IPS DF 6.9 (cell line): ENCODE data around the gene INPP5A.

Source experiments
- DNase-seq: peaks from one replicate; pipeline ENCODE4 v3.0.0-alpha.2; 2013; ENCODE audit warnings: low read depth, low spot score
- H3K27ac ChIP-seq: one replicate; pipeline ENCODE4 v1.5.1; 2013; ENCODE audit warnings: low read length, control low read depth
- H3K27me3 ChIP-seq: 2 replicates; pipeline ENCODE4 v1.6.1; 2013; ENCODE audit warnings: mild to moderate bottlenecking, low read length; ENCODE audit not compliant: control insufficient read depth, insufficient read depth
- H3K36me3 ChIP-seq: 2 replicates; pipeline ENCODE4 v1.6.1; 2013; ENCODE audit warnings: low read length; ENCODE audit not compliant: control insufficient read depth, insufficient read depth
- H3K4me1 ChIP-seq: 2 replicates; pipeline ENCODE4 v1.6.1; 2013; ENCODE audit warnings: low read length; ENCODE audit not compliant: control insufficient read depth, insufficient read depth
- H3K4me3 ChIP-seq: 2 replicates; pipeline ENCODE4 v1.5.1; 2013; ENCODE audit warnings: mild to moderate bottlenecking, low read length
- H3K9me3 ChIP-seq: 2 replicates; pipeline ENCODE4 v1.6.1; 2013; ENCODE audit warnings: low read length, inconsistent platforms; ENCODE audit not compliant: control insufficient read depth, insufficient read depth
- WGBS: extraction: QIAGEN DNeasy Blood & Tissue Kit; methylation state at CpG from one replicate; pipeline ENCODE4 v1.1.7; 2013; ENCODE audit warnings: mixed read lengths, missing lambda C conversion rate; ENCODE audit not compliant: insufficient read length, insufficient coverage; 5-methylcytosine and 5-hydroxymethylcytosine counted together

INPP5A gene

DNA sequence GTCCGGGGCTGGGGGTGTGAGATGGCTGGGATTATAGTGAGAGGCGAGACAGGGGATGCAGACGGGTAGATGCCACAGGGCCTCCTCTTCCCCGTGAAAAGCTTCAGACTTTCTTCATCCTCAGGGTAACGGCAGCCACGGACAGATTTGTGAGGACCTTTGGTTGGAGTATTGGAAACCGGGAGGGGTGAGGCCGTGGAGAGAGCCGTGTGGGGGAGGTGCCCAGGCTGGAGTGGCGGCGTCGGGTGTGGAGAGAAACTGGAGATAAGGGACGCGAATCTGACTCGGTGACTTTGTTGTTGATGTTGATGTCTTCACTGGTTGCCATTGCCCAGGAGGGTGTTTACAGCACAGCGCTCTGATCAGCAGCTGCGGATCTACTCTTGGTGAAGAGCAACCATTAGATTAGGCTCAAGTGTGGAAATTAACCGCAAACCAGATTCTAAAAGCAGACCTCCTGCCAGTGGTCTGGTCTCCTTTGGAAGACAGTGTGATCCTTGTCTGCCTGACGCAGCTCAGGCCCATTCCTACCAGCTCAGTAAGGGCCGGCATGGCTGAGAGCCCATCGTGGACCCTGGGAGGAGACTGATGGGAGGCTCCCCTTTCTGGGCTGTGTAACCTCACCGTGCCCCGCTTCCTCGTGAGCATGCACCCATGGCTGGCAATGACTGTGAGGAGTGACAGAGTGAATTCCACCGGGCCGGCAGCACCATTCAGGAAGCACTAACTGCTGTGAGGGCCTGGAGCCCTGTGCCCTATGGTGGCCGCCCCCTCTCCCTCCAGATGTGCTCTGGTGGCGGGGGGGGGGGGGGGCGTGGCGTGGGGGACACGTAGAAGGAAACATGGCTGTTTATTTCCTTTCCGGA, 90.3 kb downstream of the INPP5A start:
- no CpG with 5 or more reads among the region's 32 CpGs for WGBS
- Histone ChIP-seq H3K36me3 (no peaks in the 10 kb centered on the region), H3K4me3 (no peak overlapping the region), H3K4me1 (peaks cover 4% of the 10 kb centered on the region; the same call in 1 of the 2 replicates), H3K27me3 (no peaks in the 10 kb centered on the region), H3K27ac (no peak overlapping the region), H3K9me3 (no peaks in the 10 kb centered on the region)
- DNase-seq = no peak

DNA sequence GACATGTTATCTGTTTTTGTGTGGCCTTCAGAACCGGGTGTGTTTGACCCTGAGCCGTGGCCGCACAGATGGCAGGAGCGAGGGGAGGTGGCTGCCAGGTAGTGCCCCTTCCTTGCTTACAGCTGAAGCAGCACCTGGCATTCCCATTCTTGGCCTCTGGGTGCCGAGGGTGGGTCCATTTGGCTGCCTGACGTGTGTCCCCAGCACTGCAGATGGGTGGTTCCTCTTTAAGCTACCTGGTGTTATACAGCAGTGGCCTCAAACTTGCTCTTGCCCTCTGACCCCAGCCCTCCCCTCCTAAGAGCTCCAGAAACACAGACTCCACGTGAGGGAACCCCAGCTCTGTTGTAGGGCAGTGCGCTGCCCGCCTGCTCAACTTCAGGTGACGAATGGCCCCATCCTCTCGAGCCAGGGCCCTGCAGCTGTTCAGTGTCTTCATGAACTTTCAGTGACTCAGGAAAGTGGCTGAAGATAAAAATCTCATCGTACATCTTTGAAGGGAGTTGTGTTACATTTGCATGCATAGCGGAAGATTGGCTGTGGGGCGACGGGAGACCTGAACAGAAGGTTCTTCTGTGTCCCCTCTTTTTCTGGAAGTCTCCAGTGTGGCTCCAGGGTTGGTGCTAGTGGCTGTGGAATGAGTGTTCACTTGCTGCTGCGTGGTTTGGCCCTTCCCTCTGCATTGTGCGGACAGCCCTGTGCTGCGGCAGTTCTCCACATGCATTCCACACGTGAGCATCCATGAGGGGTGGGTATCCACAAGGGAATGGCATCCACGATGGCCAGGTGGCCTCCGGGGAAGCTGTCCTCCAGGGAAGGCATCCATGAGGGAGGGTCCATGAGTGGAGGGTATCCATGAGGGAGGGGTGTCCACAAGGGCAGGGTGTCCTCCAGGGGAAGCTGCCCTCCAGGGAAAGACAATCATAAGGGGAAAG, 91.6 kb downstream of the INPP5A start:
- no CpG with 5 or more reads among the region's 21 CpGs for WGBS

DNA sequence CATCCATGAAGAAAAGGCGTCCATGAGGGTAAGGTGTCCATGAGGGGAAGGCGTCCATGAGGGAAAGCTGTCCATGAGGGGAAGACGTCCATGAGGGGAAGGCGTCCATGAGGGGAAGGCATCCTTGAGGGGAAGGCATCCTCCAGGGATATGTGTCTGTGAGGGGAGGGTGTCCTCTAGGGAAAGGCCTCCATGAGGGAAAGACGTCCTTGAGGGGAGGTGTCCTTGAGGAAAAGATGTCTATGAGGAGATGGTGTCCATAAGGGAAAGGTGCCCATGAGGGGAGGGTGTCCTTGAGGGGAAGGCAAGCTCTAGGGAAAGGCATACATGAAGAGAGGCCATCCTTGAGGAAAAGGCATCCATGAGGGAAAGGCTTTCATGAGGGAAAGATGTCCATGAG, 92.6 kb downstream of the INPP5A start:
- Histone ChIP-seq H3K27ac (no peak overlapping the region), H3K9me3 (no peaks in the 10 kb centered on the region), H3K27me3 (no peaks in the 10 kb centered on the region), H3K4me3 (no peak overlapping the region), H3K36me3 (no peaks in the 10 kb centered on the region), H3K4me1 (0 out of 2 replicates have a peak, but pooled peaks cover 2% of the 10 kb centered on the region)
- WGBS = no CpG with 5 or more reads among the region's 5 CpGs
- DNase-seq = no peak

More for the DNA sequence above, 91.6 kb downstream of the INPP5A start:
- Histone ChIP-seq H3K36me3 (no peaks in the 10 kb centered on the region), H3K27me3 (no peaks in the 10 kb centered on the region), H3K4me1 (peaks cover 4% of the 10 kb centered on the region; the same call in 1 of the 2 replicates), H3K4me3 (no peak overlapping the region), H3K27ac (no peak overlapping the region), H3K9me3 (no peaks in the 10 kb centered on the region)
- DNase-seq = no peak

DNA sequence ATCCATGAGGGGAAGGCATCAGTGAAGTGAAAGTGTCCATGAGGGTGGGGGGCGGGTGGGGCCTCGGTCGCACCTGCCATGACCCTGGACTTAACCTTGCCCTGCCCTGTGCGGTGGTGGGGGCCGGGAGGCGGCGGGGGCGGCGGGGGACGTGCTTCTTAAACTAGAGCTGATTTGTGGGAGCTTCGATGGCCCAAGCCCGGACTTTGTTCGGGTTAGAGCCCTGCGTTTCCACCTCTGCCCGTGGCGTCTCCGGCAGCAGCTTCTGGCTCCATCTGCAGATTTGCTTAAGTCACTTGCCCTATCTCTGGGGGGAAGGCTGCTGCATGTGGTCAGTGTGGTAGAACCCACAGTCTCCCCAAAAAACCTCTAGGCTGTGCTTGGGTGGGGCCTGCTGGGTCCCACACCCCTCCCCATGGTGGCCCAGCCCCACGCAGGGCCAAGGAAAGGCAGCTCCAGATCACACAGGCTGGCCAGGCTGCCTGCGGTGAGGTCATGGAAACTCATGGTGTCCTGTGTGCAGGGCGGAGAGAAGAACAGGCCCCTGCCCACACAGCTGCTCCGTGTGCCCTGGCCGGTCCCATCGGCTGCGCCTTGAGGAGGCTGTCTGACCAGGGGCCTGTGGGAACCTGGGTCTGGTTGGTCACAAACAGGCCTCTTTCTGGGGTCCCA, 93.2 kb downstream of the INPP5A start:
- H3K36me3 ChIP-seq = no peaks in the 10 kb centered on the region

DNA sequence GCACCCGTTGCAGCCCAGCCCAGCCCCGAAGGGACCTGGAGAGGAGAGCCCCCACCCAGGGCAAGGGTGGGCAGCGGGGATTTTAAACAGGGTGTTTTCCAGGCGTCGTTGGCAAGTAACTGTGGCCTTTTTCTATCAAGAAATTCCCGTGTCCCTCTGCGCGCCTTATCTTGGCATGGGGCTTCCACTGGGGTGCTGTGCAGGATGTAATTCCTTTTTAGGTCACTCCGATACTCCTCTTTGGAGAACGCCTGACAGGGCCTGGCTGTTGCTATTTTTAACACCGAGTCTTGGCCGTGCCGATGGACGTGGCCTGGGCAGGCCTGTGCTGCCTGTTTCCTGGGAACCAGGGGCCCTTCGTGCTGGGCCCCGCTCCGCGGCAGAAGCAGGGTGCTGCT, 93.8 kb downstream of the INPP5A start:
- no peaks in the 10 kb centered on the region for H3K27me3 ChIP-seq
- no peaks in the 10 kb centered on the region for H3K36me3 ChIP-seq
- no peaks in the 10 kb centered on the region for H3K4me1 ChIP-seq
- no peak overlapping the region for H3K4me3 ChIP-seq
- no CpG with 5 or more reads among the region's 18 CpGs for WGBS
- no peaks in the 10 kb centered on the region for H3K9me3 ChIP-seq
- no peak for DNase-seq
- no peak overlapping the region for H3K27ac ChIP-seq

More for the DNA sequence above, 93.2 kb downstream of the INPP5A start:
- no peak overlapping the region for H3K4me3 ChIP-seq
- WGBS = no CpG with 5 or more reads among the region's 24 CpGs
- no peaks in the 10 kb centered on the region for H3K4me1 ChIP-seq
- no peak overlapping the region for H3K27ac ChIP-seq
- no peaks in the 10 kb centered on the region for H3K9me3 ChIP-seq
- DNase-seq = no peak
- H3K27me3 ChIP-seq = no peaks in the 10 kb centered on the region

DNA sequence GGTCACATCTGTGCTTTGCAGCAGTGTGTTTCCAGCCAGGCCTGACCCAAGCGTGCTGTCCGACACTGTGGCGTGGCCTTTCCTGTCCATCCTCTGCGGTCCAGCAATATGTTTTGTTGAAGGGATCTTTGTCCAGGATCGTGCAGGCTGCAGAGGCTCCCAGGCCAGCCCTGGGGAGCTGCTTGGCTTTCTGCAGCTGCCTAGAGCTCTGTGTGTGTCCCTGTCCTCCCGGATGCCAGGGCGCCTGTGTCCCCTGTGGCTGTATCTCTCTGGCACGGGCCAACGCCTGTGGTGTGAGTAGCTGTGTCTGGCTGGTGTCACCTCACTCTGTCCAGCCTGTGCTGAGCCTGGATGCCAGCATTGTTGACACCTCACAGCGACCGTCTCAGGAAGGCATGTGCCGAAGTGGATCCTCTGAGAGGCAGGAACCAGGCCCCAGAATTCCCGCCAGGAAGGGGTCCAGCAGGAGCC, 94.5 kb downstream of the INPP5A start:
- no peak for DNase-seq
- no CpG with 5 or more reads among the region's 13 CpGs for WGBS
- H3K27ac ChIP-seq = no peak overlapping the region

DNA sequence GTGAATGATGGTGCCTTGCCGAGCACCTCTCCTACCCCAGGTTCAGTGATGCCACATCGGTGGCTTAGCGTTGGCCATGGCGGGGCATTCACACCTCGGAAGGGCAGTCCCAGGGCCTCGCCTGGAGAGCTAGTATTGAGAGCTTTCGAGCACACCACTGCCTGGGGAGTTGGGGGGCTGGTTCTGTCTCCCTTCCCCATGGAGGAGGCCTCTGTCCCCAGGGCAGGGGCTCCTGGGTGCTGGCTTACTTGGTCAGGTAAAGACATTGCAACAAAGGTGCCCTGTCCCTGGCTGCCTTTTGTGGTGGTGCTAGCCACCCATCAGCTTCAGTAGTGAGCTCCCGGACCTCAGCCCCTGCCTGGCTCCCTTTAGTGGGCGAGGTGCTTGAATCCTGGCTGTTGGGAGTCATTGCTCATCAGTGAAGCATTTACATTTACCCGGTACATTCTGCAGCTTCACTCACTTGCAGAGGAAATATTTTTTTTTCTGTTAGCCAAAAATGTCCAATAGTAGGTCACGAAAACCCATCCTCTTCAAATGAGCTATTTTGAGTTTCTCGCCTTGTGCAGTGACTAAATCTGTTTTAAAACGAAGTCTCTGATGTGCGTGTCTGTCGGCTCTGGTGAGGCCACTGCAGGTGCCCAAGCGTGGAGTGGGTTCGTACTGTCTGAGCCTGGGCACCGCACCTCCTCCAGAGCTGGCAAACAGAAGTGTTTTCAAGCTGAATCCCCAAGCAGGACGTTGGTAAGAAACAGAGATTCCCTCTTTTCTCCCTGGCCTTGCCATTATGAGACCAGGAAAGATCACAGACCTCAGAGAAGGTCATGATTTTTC, 95.5 kb downstream of the INPP5A start:
- Histone ChIP-seq H3K4me1 (no peaks in the 10 kb centered on the region), H3K36me3 (no peaks in the 10 kb centered on the region), H3K27me3 (no peaks in the 10 kb centered on the region), H3K27ac (no peak overlapping the region), H3K4me3 (no peak overlapping the region), H3K9me3 (no peaks in the 10 kb centered on the region)
- DNase-seq = no peak
- WGBS = no CpG with 5 or more reads among the region's 19 CpGs

More for the DNA sequence above, 94.5 kb downstream of the INPP5A start:
- no peaks in the 10 kb centered on the region for H3K36me3 ChIP-seq
- no peaks in the 10 kb centered on the region for H3K4me1 ChIP-seq
- H3K4me3 ChIP-seq = no peak overlapping the region
- H3K27me3 ChIP-seq = no peaks in the 10 kb centered on the region
- H3K9me3 ChIP-seq = no peaks in the 10 kb centered on the region

DNA sequence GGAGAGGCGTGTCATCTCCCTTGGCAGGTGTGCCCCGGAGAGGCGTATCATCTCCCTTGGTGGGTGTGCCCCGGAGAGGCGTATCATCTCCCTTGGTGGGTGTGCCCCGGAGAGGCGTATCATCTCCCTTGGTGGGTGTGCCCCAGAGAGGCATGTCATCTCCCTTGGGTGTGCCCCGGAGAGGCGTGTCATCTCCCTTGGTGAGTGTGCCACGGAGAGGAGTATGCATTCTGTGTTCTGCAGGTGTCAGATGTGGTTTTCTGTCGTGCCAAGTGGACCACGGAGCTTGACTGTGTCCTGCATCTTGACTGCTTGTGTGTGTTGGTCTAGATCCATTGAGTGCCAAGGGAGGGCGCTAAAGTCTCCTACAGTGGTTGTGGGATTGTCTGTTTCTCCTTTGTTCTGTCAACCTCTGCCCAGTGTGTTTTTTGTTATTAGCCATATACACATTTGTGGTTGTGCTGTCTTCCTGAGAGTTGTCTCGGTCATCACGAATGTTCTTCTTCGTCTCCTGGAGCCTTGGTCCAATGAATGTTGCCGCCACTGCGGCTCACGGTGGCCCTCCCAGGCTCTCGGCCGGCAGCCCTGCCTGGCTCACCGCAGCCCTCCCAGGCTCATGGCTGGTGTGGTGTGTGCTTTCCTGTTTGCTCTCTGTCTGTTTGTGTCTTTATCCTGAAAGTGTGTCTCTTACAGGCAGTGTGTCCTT, 96.8 kb downstream of the INPP5A start:
- H3K4me3 ChIP-seq = no peak overlapping the region
- no peaks in the 10 kb centered on the region for H3K4me1 ChIP-seq
- no peak for DNase-seq
- no peaks in the 10 kb centered on the region for H3K36me3 ChIP-seq
- H3K9me3 ChIP-seq = no peaks in the 10 kb centered on the region
- no peak overlapping the region for H3K27ac ChIP-seq
- WGBS = no CpG with 5 or more reads among the region's 22 CpGs
- no peaks in the 10 kb centered on the region for H3K27me3 ChIP-seq

DNA sequence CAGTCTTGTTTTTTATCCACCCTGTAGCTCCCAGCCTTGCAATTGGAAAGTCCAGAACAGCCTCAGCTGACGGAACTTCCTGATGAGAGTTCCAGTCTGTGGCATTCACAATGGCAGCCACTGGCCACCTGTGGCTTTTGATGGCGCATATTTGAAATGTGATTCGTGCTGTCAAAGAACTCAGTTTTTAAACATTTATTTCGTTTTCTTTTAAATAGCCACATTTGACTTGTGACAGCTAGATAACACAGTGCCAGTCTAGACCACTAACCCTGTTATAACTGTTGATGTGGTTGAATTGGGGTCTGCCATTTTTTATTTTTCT, 97.3 kb downstream of the INPP5A start:
- H3K9me3 ChIP-seq = no peaks in the 10 kb centered on the region
- H3K4me3 ChIP-seq = no peak overlapping the region
- no peaks in the 10 kb centered on the region for H3K4me1 ChIP-seq
- no peak overlapping the region for H3K27ac ChIP-seq
- DNase-seq = no peak
- no CpG with 5 or more reads among the region's 4 CpGs for WGBS
- H3K36me3 ChIP-seq = no peaks in the 10 kb centered on the region
- H3K27me3 ChIP-seq = no peaks in the 10 kb centered on the region
